ENCODE data around the gene BLZF1.
"Not testable (repeated sequence)": the region's sequence is repeated elsewhere in the genome, so short reads cannot be mapped to it uniquely, and the experiment has no call there.

Gene BLZF1

DNA sequence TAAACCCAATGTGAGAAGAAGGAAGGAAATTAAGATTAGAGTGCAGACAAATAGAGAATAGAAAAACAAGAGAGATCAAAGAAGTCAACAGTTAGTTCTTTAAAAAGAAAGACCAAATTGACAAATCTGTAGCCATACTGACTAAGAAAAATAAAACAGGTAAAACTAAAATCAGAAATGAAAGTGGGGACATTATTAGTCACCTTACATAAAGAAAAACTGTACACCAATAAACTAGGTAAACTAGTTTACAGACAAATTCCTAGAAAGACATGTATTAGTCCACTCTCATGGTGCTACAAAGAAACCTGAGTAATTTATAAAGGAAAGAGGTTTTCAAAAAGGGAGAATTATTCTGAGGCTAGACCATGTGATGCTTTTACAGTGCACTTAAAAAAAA is 22.3 kb downstream of the BLZF1 start:
- no peak overlapping the region for H3K27ac Mint-ChIP-seq
- H3K9me3 Mint-ChIP-seq, result no peaks in the 10 kb centered on the region
- H3K4me3 Mint-ChIP-seq, result no peak overlapping the region
- H3K4me1 Mint-ChIP-seq, result no peaks in the 10 kb centered on the region
- no peak for ATAC-seq
- H3K27me3 Mint-ChIP-seq, result no peaks in the 10 kb centered on the region
- peaks cover 58% of the 10 kb centered on the region for H3K36me3 Mint-ChIP-seq

DNA sequence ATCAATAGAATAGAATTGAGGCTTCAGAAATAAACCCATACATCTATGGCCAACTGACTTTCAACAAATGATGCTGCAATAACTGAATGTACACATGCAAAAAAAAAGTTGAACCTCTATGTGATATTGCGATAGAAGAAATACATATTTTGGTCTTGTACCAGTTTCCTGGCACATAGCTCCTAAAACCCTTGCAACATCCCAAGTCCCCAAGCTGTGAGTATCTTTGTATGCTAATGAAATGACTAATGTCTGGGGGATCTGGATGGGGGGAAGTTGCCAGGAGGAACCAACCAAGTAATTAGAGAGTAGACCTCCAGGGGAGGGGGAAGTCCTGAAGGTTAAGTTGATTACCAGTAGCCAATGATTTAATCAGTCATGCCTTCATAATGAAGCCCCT is 24.4 kb downstream of the BLZF1 start:
- Mint-ChIP-seq H3K9me3 (no peaks in the 10 kb centered on the region), H3K4me1 (no peaks in the 10 kb centered on the region), H3K4me3 (no peak overlapping the region), H3K27me3 (no peaks in the 10 kb centered on the region), H3K27ac (no peak overlapping the region), H3K36me3 (peaks cover 68% of the 10 kb centered on the region)
- ATAC-seq, result no peak

DNA sequence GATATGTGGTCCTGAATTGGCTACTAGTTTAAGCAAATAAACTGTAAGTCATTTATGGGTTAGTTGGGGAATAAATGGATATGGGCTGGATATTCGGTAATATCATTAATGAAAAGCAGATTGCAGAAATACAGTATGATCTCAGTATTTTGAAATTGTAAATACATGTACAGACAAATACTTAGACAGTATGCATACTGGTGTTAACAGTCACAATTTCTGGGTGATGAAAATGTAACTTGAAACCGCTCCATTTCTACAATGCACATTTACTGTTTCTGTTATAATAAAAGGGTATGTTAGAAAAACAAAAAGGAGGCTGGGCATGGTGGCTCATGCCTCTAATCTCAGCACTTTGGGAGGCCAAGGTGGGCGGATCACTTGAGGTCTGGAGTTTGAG is 28.0 kb downstream of the BLZF1 start:
- Mint-ChIP-seq H3K4me1 (no peaks in the 10 kb centered on the region), H3K27ac (no peak overlapping the region), H3K9me3 (peaks cover 7% of the 10 kb centered on the region), H3K27me3 (no peaks in the 10 kb centered on the region), H3K36me3 (peaks cover 46% of the 10 kb centered on the region), H3K4me3 (no peak overlapping the region)
- no peak for ATAC-seq

DNA sequence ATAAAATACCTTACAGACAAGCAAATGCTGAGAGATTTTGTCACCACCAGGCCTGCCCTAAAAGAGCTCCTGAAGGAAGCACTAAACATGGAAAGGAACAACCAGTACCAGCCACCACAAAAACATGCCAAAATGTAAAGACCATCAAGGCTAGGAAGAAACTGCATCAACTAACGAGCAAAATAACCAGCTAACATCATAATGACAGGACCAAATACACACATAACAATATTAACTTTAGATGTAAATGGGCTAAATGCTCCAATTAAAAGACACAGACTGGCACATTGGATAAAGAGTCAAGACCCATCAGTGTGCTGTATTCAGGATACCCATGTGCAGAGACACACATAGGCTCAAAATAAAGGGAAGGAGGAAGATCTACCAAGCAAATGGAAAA is 34.6 kb downstream of the BLZF1 start:
- H3K27ac Mint-ChIP-seq, H3K27me3 Mint-ChIP-seq, H3K4me1 Mint-ChIP-seq, H3K4me3 Mint-ChIP-seq, ATAC-seq: not testable (repeated sequence)
- Mint-ChIP-seq H3K36me3 (peaks cover 13% of the 10 kb centered on the region), H3K9me3 (peaks cover 36% of the 10 kb centered on the region)

DNA sequence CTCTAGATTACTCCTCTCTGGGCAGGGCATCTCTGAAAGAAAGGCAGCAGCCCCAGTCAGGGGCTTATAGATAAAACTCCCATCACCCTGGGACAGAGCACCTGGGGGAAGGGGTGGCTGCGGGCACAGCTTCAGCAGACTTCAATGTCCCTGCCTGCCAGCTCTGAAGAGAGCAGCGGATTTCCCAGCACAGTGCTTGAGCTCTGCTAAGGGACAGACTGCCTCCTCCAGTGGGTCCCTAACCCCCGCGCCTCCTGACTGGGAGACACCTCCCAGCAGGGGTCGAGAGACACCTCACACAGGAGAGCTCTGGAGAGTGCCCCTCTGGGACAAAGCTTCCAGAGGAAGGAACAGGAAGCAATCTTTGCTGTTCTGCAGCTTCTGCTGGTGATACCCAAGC is 40.3 kb downstream of the BLZF1 start:
- peaks cover 35% of the 10 kb centered on the region for H3K9me3 Mint-ChIP-seq
- not testable (repeated sequence) for H3K36me3 Mint-ChIP-seq, H3K4me1 Mint-ChIP-seq, H3K4me3 Mint-ChIP-seq, H3K27ac Mint-ChIP-seq, H3K27me3 Mint-ChIP-seq, ATAC-seq

DNA sequence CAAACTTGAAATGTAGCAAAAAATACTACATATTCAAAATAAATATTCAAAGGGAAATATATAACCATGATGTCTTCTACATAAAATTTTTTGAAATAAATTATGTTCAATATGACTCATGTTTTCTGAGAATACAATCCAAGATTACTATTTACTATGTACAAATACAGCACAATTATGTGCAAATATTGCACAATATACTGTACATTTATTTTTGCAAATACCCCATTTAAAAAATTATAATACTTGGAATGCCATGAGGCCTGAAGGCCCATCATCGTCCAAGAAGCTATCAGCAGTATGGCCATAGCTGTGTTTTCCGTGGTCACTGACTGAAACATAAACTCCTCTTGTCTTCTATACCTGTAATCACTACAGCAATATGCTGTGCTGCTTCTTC is 47.0 kb downstream of the BLZF1 start:
- no peak for ATAC-seq
- Mint-ChIP-seq H3K9me3 (peaks cover 20% of the 10 kb centered on the region), H3K27me3 (peaks cover 8% of the 10 kb centered on the region)

DNA sequence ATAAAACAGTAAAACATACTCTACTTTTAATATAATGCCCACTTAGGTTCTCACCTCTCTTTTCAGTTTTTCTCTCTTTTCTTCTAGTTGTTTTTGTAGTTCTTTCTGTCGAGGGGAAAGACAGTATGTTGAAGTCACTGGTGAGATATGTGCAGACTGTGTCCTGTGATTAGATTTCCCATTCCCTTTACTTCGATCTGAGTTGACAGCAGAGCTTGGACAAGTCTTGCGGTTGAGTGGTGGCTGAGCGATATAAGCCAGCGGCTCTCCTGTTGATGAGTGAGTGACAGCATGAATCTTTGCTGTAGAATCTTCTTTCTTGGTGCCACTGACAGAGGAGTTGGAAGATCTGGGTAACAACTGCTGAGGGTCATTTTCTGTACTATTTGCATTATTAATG is 53.3 kb downstream of the BLZF1 start:
- no peak overlapping the region for H3K4me3 Mint-ChIP-seq
- H3K27me3 Mint-ChIP-seq, result peaks cover 42% of the 10 kb centered on the region
- H3K36me3 Mint-ChIP-seq, result no peaks in the 10 kb centered on the region
- H3K9me3 Mint-ChIP-seq, result no peaks in the 10 kb centered on the region
- no peaks in the 10 kb centered on the region for H3K4me1 Mint-ChIP-seq
- no peak overlapping the region for H3K27ac Mint-ChIP-seq
- no peak for ATAC-seq

More for the DNA sequence above, 47.0 kb downstream of the BLZF1 start:
- Mint-ChIP-seq H3K4me3 (no peak overlapping the region), H3K36me3 (no peaks in the 10 kb centered on the region), H3K4me1 (no peaks in the 10 kb centered on the region), H3K27ac (no peak overlapping the region)

DNA sequence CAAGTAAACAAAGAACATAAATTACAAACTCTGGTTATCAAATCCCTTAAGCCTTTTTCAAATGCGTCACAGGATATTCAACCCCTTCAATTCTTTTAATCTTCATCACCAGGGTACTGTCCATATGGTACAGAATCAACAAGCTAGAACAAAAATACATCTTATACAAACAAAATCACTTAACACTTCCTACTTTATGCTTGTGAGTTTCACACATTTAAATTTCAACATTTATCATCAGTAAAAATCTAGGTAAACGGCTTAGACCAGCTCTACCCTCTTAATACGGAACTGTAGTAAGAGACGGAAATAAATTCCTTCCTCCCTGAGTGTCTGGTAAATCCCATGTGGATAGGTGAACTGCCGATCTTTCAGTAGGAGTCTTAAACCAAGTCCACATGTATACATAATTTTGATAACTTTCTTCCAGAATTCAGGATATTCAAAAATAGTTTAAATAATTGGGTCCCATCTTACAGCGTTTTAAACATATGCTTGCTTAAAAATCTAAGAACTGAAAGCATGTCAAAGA is 58.2 kb downstream of the BLZF1 start:
- H3K4me3 Mint-ChIP-seq, result no peak overlapping the region

DNA sequence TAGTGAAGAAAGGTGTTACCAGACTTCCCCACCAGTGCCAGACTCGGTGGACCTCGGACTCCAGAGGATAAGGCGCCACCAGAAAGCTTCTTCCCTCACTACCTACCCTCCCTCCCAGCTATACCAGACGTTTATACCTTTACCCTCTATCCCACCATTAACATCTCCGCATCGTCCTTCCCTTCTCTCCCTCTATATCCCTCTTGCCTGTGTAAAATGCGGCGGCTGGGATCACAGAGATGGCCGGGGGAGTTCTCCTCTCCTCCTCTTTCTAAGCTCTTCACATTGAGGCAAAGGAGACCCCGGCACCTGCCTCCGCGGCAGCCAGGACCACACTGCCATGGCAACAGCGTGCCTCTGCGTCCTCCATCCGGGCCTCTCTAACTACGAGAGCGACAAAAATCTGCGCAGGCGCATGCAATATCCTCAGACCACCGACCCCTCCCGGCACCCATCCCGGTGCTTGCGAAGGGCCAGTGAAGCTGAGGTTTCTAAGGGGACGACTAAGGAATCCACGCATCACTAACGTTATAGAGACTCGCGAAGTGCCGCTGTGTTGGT is 59.2 kb downstream of the BLZF1 start, which contains the start of gene CCDC181:
Gene CCDC181 (minus strand): TSS at position 394 of the 561 bp plus-strand sequence. CDS start 2,547 bp downstream, outside the sequence.
- Mint-ChIP-seq H3K4me1 (peaks cover 9% of the 10 kb centered on the region), H3K27ac (no peak within 1 kb of the TSS), H3K9me3 (no peaks in the 10 kb centered on the region), H3K27me3 (peaks cover 79% of the 10 kb centered on the region), H3K4me3 (peak within 1 kb of the TSS; percentile 87), H3K36me3 (no peaks in the 10 kb centered on the region)
- peak; percentile 93 for ATAC-seq

More for the DNA sequence above, 58.2 kb downstream of the BLZF1 start:
- H3K27ac Mint-ChIP-seq, result no peak overlapping the region
- no peaks in the 10 kb centered on the region for H3K36me3 Mint-ChIP-seq
- H3K4me1 Mint-ChIP-seq, result peaks cover 9% of the 10 kb centered on the region
- H3K9me3 Mint-ChIP-seq, result no peaks in the 10 kb centered on the region
- H3K27me3 Mint-ChIP-seq, result peaks cover 79% of the 10 kb centered on the region
- no peak for ATAC-seq
